PC-9 (cell line): ENCODE data around the gene ZSCAN25. TPM values are rescaled to one million over a fixed set of nuclear protein-coding genes. Genes with fewer than 3 reads are reported as not detected.

ENCODE experiments used
- BruUV-seq: library from RNA; stranded (reverse); fragments of 400-500 nt; replicated peaks from 2 replicates; lab custom pipeline; 2021; lab: Mats Ljungman, UMichigan
- CTCF ChIA-PET: fragments of 300-600 bp; sonication (Branson Sonifier 250); formaldehyde crosslinking; loops from one replicate; lab custom pipeline; 2022; ENCODE audit warnings: antibody characterized with exemption; lab: Charles Lee
- POLR2A ChIA-PET: fragments of 300-600 bp; sonication (Branson Sonifier 250); formaldehyde crosslinking; loops from one replicate; lab custom pipeline; 2022; ENCODE audit warnings: antibody characterized with exemption; ENCODE audit not compliant: unreplicated experiment; lab: Charles Lee
- DNase-seq, 2 experiments: peaks; one replicate each; pipeline versions ENCODE4 v3.0.0 to v3.0.0-alpha.2; 2015 to 2022; ENCODE audit warnings: mixed read lengths in 1 of 2
- H2AFZ ChIP-seq: fragments of 200-600 bp; sonication (generic); 2 replicates; pipeline ENCODE4 v1.8.1; 2017; ENCODE audit warnings: antibody characterized with exemption
- H3F3A ChIP-seq: fragments of 200-600 bp; sonication (generic); 2 replicates; pipeline ENCODE4 v1.8.1; 2017; ENCODE audit warnings: antibody characterized with exemption, mild to moderate bottlenecking, low read depth; ENCODE audit not compliant: insufficient read depth
- H3K27ac ChIP-seq: fragments of 200-600 bp; sonication (generic); 2 replicates; pipeline ENCODE4 v1.6.1; 2016; ENCODE audit warnings: mixed run types
- H3K27me3 ChIP-seq: fragments of 200-600 bp; sonication (generic); 2 replicates; pipeline ENCODE4 v1.6.1; 2016; ENCODE audit warnings: low read depth, mixed run types; ENCODE audit not compliant: insufficient read depth
- H3K36me3 ChIP-seq: fragments of 200-600 bp; sonication (generic); 2 replicates; pipeline ENCODE4 v1.6.1; 2016; ENCODE audit warnings: low read depth, mixed run types
- H3K4me1 ChIP-seq: fragments of 200-600 bp; sonication (generic); replicated peaks from 2 replicates; pipeline ENCODE4 v1.6.1; 2016; ENCODE audit warnings: mixed run types; ENCODE audit not compliant: insufficient read depth
- H3K4me2 ChIP-seq: fragments of 200-600 bp; sonication (generic); 2 replicates; pipeline ENCODE4 v1.6.1; 2017; ENCODE audit warnings: mixed run types
- H3K4me3 ChIP-seq: fragments of 200-600 bp; sonication (generic); 2 replicates; pipeline ENCODE4 v1.6.1; 2016; ENCODE audit warnings: mixed run types
- H3K79me2 ChIP-seq: fragments of 200-600 bp; sonication (generic); 2 replicates; pipeline ENCODE4 v1.6.1; 2017; ENCODE audit warnings: low read depth, mixed run types
- H3K9me2 ChIP-seq: fragments of 200-600 bp; sonication (generic); 2 replicates; pipeline ENCODE4 v1.8.1; 2017; ENCODE audit warnings: mild to moderate bottlenecking; ENCODE audit not compliant: insufficient read depth
- H3K9me3 ChIP-seq: fragments of 200-600 bp; sonication (generic); 2 replicates; pipeline ENCODE4 v1.8.1; 2016; ENCODE audit warnings: low read depth; ENCODE audit not compliant: insufficient read depth
- H4K20me1 ChIP-seq: fragments of 200-600 bp; sonication (generic); 2 replicates; pipeline ENCODE4 v1.8.1; 2017; ENCODE audit not compliant: insufficient read depth
- CTCF ChIP-seq: fragments of 200-600 bp; sonication (generic); conservative IDR thresholded peaks from 2 replicates; pipeline ENCODE4 v1.6.1; 2017; ENCODE audit warnings: mixed run types, antibody characterized with exemption, mild to moderate bottlenecking, moderate library complexity
- EZH2 ChIP-seq: fragments of 200-600 bp; sonication (generic); IDR thresholded peaks from 2 replicates; pipeline ENCODE4 v1.8.0; 2017; ENCODE audit warnings: antibody characterized with exemption, low read depth
- intact Hi-C: fragments of 100-400 bp; cut with micrococcal nuclease; formaldehyde crosslinking; loops from one replicate; pipeline ENCODE4 v1.10.0; 2022; ENCODE audit not compliant: unreplicated experiment
- total RNA-seq: library from RNA; stranded (reverse); gene quantifications from 2 replicates; pipeline ENCODE4 v1.2.3, GENCODE V29; 2021

Gene ZSCAN25
- total RNA-seq, 1 experiment from 2014 or later: 21.8 TPM

GRCh38 chr7:99606531-99606930 is 10.2 kb upstream of the ZSCAN25 start:
- no peaks in the 10 kb centered on the region for H4K20me1 ChIP-seq
- CTCF ChIA-PET: no interaction called here
- H3K27me3 ChIP-seq: 0 out of 2 replicates have a peak, but pooled peaks cover 5% of the 10 kb centered on the region
- H3K4me3 ChIP-seq: no peak overlapping the region
- POLR2A ChIA-PET: no interaction called here
- no peaks in the 10 kb centered on the region for H3K36me3 ChIP-seq
- TF ChIP-seq CTCF (no peak), EZH2 (no peak)
- H3K9me2 ChIP-seq: no peaks in the 10 kb centered on the region
- no peak for DNase-seq
- no peak overlapping the region for H2AFZ ChIP-seq
- H3K79me2 ChIP-seq: no peaks in the 10 kb centered on the region
- no peak overlapping the region for H3K4me2 ChIP-seq
- no peaks in the 10 kb centered on the region for H3K9me3 ChIP-seq
- H3K4me1 ChIP-seq: no peaks in the 10 kb centered on the region
- no peak overlapping the region for H3K27ac ChIP-seq
- intact Hi-C loops: no loop called here
- BruUV-seq: no TSS peak
- H3F3A ChIP-seq: no peaks in the 10 kb centered on the region

- BruUV-seq: no TSS peak
- no peak for DNase-seq
- TF ChIP-seq CTCF: no peak
- TF ChIP-seq EZH2: no peak
- H3K36me3 ChIP-seq: no peaks in the 10 kb centered on the region
- no peak overlapping the region for H2AFZ ChIP-seq
- H3K9me3 ChIP-seq: no peaks in the 10 kb centered on the region
- no peak overlapping the region for H3K4me2 ChIP-seq
- ChIA-PET POLR2A (no interaction called here), CTCF (no interaction called here)
- H4K20me1 ChIP-seq: no peaks in the 10 kb centered on the region
- no peak overlapping the region for H3K4me3 ChIP-seq
- no peak overlapping the region for H3K27ac ChIP-seq
- no peaks in the 10 kb centered on the region for H3K9me2 ChIP-seq
- 0 out of 2 replicates have a peak, but pooled peaks cover 10% of the 10 kb centered on the region for H3K27me3 ChIP-seq
- H3F3A ChIP-seq: no peaks in the 10 kb centered on the region
- no peaks in the 10 kb centered on the region for H3K79me2 ChIP-seq
- H3K4me1 ChIP-seq: no peaks in the 10 kb centered on the region
- intact Hi-C loops: no loop called here
Observed at GRCh38 chr7:99607548-99607947, 9.2 kb upstream of the ZSCAN25 start.

- intact Hi-C loops: no loop called here
- H3K27me3 ChIP-seq: 0 out of 2 replicates have a peak, but pooled peaks cover 9% of the 10 kb centered on the region
- DNase-seq: no peak
- H3K4me2 ChIP-seq: no peak overlapping the region
- BruUV-seq: no TSS peak
- ChIA-PET CTCF (no interaction called here), POLR2A (no interaction called here)
- H2AFZ ChIP-seq: no peak overlapping the region
- TF ChIP-seq CTCF (no peak), EZH2 (no peak)
- H3K36me3 ChIP-seq: 0 out of 2 replicates have a peak, but pooled peaks cover 7% of the 10 kb centered on the region
- no peak overlapping the region for H3K4me3 ChIP-seq
- H3K9me2 ChIP-seq: no peaks in the 10 kb centered on the region
- H3K79me2 ChIP-seq: peaks cover 27% of the 10 kb centered on the region
- no peak overlapping the region for H3K27ac ChIP-seq
- H3F3A ChIP-seq: no peaks in the 10 kb centered on the region; the same call in 1 of the 2 replicates
- H4K20me1 ChIP-seq: no peaks in the 10 kb centered on the region
- no peaks in the 10 kb centered on the region for H3K9me3 ChIP-seq
- peaks cover 24% of the 10 kb centered on the region for H3K4me1 ChIP-seq
Observed at GRCh38 chr7:99614495-99614894, 2.3 kb upstream of the ZSCAN25 start.
